GM12872 (cell line): ENCODE results near the gene BIRC6.

ENCODE experiments used
- TF ChIP-seq, protein P1 (sequence below): IDR thresholded peaks from 3 replicates; pipeline ENCODE4 v1.5.1; 2011; ENCODE audit warnings: low read depth, mild to moderate bottlenecking, low read length, moderate library complexity; ENCODE audit not compliant: insufficient read depth

BIRC6 gene

DNA sequence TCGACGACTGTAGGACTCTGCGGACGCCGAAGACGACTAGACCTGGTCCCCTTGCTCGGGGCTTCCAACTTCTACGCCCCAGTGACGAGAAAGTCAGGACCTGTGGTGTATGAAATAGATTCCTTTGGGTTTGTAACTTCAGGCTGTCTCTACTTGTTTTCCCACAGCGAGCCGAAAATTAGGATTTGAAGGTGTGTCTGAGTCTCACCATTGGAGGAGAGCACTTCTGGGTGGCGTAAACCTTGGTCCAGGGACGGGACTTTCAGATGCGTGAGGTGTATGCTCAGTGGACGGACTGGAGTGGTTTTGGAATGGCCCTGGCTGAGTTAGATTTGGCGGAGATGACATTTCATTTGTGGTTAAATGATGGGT lies 1.3 kb downstream of the BIRC6 start:
- TF ChIP-seq, protein P1, sequence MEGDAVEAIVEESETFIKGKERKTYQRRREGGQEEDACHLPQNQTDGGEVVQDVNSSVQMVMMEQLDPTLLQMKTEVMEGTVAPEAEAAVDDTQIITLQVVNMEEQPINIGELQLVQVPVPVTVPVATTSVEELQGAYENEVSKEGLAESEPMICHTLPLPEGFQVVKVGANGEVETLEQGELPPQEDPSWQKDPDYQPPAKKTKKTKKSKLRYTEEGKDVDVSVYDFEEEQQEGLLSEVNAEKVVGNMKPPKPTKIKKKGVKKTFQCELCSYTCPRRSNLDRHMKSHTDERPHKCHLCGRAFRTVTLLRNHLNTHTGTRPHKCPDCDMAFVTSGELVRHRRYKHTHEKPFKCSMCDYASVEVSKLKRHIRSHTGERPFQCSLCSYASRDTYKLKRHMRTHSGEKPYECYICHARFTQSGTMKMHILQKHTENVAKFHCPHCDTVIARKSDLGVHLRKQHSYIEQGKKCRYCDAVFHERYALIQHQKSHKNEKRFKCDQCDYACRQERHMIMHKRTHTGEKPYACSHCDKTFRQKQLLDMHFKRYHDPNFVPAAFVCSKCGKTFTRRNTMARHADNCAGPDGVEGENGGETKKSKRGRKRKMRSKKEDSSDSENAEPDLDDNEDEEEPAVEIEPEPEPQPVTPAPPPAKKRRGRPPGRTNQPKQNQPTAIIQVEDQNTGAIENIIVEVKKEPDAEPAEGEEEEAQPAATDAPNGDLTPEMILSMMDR: no peak

DNA sequence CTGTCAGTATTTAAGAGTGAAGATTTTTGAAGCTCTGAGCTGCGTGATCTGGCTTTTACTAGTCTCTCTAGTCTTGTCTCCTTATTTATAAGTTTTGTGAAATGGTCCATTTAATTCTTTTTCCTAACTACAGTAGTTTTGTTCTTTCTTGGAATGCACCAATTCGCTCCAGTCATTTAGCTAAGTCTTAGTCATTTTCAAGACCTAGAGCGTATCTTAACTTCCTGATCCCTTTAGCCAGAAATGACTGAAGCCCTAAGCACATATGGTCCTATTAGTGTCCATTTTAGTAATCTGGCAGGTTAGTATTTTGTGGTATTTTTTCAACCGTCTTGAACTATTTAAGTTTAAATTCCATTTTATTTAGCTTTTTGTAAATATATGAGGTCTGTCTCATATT lies 3.6 kb downstream of the BIRC6 start:
- TF ChIP-seq, protein P1: no peak

DNA sequence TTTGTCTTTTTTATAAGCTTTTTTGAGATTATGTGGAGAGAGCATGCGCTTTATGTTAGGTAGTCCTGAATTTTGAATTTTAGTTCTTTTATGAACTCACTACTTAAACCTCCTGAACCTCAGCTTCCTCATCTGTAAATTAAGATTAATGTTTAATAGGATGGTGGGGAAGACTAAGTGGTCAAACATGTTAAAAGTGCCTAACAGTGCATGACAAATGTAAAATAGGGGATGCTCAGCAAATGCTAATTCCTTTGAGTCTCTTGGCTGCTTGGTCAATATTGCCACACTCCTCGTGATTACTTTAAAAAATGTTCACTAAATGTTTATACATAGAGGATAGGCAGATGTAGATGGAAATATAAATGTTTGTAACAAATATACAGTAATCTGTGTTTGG lies 6.8 kb downstream of the BIRC6 start:
- TF ChIP-seq, protein P1: no peak

DNA sequence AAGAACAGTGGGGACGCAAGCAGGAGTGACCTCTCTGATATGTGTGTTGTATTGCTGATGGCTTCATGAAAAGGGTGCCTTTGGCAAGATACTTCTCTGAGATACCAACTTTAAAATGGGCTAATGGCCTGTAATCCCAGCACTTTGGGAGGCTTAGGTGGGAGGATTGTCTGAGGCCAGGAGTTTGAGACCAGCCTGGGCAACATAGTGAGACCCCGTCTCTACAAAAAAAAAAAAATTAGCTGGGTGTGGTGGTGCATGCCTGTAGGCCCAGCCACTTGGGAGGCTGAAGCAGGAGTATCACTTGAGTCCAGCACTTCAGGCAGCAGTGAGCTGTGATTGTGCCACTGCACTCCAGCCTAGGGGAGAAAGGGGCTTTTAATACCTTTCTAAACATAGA lies 9.8 kb downstream of the BIRC6 start:
- TF ChIP-seq, protein P1: no peak

DNA sequence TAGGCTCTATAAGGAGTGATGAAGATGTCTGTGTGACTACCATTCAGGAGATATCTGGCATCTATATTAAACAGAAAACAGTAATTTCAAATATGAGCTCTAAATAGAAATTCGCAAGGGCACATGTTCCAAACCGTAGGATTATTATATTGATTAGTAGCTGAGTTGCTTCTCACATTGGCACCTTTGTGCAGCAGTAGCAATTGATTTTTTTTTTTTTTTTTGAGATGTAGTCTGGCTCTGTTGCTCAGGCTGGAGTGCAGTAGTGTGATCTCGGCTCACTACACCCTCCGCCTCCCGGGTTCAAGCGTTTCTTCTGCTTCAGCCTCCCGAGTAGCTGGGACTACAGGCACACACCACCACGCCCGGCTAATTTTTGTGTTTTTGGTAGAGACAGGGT lies 12.4 kb downstream of the BIRC6 start:
- TF ChIP-seq, protein P1: no peak

DNA sequence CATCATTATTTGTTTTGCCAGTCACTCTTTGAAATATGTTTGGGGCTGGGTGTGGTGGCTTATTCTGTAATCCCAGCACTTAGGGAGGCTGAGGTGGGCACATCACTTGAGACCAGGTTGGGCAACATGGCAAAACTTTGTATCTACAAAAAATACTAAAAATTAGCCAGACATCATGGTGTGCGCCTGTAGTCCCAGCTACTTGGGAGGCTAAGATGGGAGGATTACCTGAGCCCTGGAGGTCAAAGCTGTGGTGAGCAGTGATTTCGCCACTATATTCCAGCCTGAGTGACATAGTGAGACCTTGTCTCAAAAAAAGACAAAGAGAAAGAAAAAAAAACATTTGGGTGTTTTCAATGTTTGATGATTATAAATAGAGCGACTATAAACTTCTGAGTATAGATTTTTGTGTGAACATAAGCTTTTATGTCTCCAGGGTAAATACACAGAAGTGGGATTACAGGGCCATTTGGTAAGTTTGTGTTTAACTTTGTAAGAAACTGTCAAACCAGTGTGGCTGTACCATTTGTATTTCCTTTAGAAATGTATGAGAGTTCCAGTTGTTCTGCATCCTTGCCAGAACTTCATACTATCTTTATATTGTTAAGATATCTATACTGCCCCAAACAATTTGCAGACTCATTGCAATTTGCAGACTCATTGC lies 15.8 kb downstream of the BIRC6 start:
- TF ChIP-seq, protein P1: no peak

DNA sequence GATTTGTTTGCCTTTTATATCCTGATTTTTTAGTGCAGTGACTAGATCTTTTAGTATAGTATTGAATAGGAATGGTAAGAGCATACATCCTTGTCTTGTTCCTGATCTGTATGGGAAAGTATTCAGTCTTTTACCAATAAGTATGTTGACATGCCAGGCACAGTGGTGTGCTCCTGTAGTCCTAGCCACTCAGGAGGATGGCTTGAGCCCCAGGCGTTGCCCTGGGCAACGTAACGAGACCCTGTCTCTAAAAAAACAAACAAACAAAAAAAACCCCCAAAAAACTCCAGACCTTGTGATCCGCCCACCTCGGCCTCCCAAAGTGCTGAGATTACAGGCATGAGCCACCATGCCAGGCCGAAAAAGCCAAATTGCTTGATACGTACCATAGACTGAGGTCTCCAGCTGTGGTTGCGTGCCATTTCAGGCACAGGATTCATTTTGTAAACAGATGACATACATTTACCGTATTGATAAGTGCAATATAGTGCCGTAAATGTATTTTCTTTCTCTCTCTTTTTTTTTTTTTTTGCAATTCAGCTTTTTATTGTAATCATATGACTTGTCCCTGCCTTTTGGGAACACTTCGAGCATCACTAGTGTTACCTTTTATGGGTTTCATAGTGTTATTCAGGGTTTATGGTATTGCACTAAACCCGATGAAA lies 18.5 kb downstream of the BIRC6 start:
- TF ChIP-seq, protein P1: no peak
